Uterus (tissue), 2 donors: ENCODE measurements around the gene NPR1.

Source experiments
- POLR2A ChIP-seq, 2 donors: fragments of 450-650 bp; IDR thresholded peaks; one replicate each; pipeline ENCODE4 v1.6.1; 2016; ENCODE audit warnings: antibody characterized with exemption in 2 of 2, mild to moderate bottlenecking in 1 of 2, moderate library complexity in 1 of 2
- TF ChIP-seq, protein P1 (sequence below), 4 experiments: fragments of 200-600 bp in 2 of 4; fragments of 450-650 bp in 2 of 4; sonication (generic) in 2 of 4; IDR thresholded peaks; one replicate each; pipeline ENCODE4 v1.5.1; 2016 to 2019; ENCODE audit warnings: antibody characterized with exemption in 4 of 4, mild to moderate bottlenecking in 2 of 4, moderate library complexity in 1 of 4

DNA sequence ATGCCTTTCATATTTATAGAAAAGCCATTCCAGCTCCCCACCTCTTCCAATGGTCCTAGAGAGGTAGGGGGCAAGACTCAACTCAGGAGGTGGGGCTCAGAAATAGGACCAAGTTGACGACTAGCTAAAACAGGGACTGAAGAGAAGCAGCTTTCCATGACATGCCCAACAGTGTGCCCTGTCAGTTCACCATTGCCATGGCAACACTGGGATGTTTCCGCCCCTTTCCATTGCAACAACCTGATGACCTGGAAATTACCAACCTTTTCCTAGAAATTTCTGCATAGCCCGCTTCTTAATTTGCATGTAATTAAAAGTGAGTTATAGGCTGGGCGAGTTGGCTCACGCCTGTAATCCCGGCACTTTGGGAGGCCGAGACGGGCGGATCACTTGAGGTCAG lies 27.0 kb downstream of the NPR1 start:
- TF ChIP-seq, protein P1, sequence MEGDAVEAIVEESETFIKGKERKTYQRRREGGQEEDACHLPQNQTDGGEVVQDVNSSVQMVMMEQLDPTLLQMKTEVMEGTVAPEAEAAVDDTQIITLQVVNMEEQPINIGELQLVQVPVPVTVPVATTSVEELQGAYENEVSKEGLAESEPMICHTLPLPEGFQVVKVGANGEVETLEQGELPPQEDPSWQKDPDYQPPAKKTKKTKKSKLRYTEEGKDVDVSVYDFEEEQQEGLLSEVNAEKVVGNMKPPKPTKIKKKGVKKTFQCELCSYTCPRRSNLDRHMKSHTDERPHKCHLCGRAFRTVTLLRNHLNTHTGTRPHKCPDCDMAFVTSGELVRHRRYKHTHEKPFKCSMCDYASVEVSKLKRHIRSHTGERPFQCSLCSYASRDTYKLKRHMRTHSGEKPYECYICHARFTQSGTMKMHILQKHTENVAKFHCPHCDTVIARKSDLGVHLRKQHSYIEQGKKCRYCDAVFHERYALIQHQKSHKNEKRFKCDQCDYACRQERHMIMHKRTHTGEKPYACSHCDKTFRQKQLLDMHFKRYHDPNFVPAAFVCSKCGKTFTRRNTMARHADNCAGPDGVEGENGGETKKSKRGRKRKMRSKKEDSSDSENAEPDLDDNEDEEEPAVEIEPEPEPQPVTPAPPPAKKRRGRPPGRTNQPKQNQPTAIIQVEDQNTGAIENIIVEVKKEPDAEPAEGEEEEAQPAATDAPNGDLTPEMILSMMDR (IDR thresholded peaks at IDR 0.05): no peak
- TF ChIP-seq POLR2A (IDR thresholded peaks at IDR 0.05): no peak
